ENCODE results near the gene DEPDC4. TPM values are rescaled to one million over a fixed set of nuclear protein-coding genes. Genes with fewer than 3 reads are reported as not detected.

Gene DEPDC4
- total and polyA plus RNA-seq, 3 donors from 2014 or later: 5.0 to 8.0 (median 6.7) TPM

- no peak for DNase-seq
These were observed 50.5 kb downstream of the DEPDC4 start for GRCh38 chr12:100216337-100216736.

GRCh38 chr12:100215209-100215608 is 51.7 kb downstream of the DEPDC4 start:
- no peaks in the 10 kb centered on the region for H3K36me3 ChIP-seq (ENCODE audit: low read depth, missing control alignments)

More at GRCh38 chr12:100216337-100216736, 50.5 kb downstream of the DEPDC4 start:
- no peak for TF ChIP-seq CTCF (IDR thresholded peaks at IDR 0.05)
- no peak for TF ChIP-seq POLR2A (IDR thresholded peaks at IDR 0.05)
- Histone ChIP-seq H3K27ac (no peak overlapping the region), H3K4me1 (no peaks in the 10 kb centered on the region), H3K27me3 (no peaks in the 10 kb centered on the region), H3K4me3 (no peak overlapping the region), H3K9me3 (no peaks in the 10 kb centered on the region), H3K36me3 (ENCODE audit: low read depth, missing control alignments) (no peaks in the 10 kb centered on the region)
- 91 to 96% methylated on average over 4 of the region's 4 CpGs for WGBS, 2 donors
- intact Hi-C loops (cut with DNase I; ENCODE audit: low total_unique reads): no loop called here

GRCh38 chr12:100214518-100214917 is 52.4 kb downstream of the DEPDC4 start:
- WGBS, 2 donors: 95 to 97% methylated on average over 2 of the region's 2 CpGs
- H3K27ac ChIP-seq: no peak overlapping the region
- intact Hi-C loops (cut with DNase I; ENCODE audit: low total_unique reads): no loop called here
- no peaks in the 10 kb centered on the region for H3K36me3 ChIP-seq (ENCODE audit: low read depth, missing control alignments)
- H3K4me3 ChIP-seq: no peak overlapping the region
- no peaks in the 10 kb centered on the region for H3K27me3 ChIP-seq
- TF ChIP-seq POLR2A (IDR thresholded peaks at IDR 0.05) (no peak), CTCF (IDR thresholded peaks at IDR 0.05) (no peak)
- H3K4me1 ChIP-seq: no peaks in the 10 kb centered on the region
- no peaks in the 10 kb centered on the region for H3K9me3 ChIP-seq
- no peak for DNase-seq

More at GRCh38 chr12:100215209-100215608, 51.7 kb downstream of the DEPDC4 start:
- Histone ChIP-seq H3K9me3 (no peaks in the 10 kb centered on the region), H3K4me3 (no peak overlapping the region), H3K4me1 (no peaks in the 10 kb centered on the region), H3K27ac (no peak overlapping the region), H3K27me3 (no peaks in the 10 kb centered on the region)
- WGBS, 2 donors: 81 to 93% methylated on average over 1 of the region's 1 CpG
- TF ChIP-seq CTCF (IDR thresholded peaks at IDR 0.05): no peak
- TF ChIP-seq POLR2A (IDR thresholded peaks at IDR 0.05): no peak
- no peak for DNase-seq
- intact Hi-C loops (cut with DNase I; ENCODE audit: low total_unique reads): no loop called here

GRCh38 chr12:100213016-100213891 is 53.6 kb downstream of the DEPDC4 start:
- H3K36me3 ChIP-seq (ENCODE audit: low read depth, missing control alignments): no peaks in the 10 kb centered on the region
- H3K9me3 ChIP-seq: no peaks in the 10 kb centered on the region
- no peak for TF ChIP-seq CTCF (IDR thresholded peaks at IDR 0.05)
- TF ChIP-seq POLR2A (IDR thresholded peaks at IDR 0.05): no peak
- WGBS, 2 donors: 94% methylated on average over 5 of the region's 5 CpGs
- no peaks in the 10 kb centered on the region for H3K4me1 ChIP-seq
- no peak overlapping the region for H3K4me3 ChIP-seq
- H3K27ac ChIP-seq: no peak overlapping the region
- no peak for DNase-seq
- H3K27me3 ChIP-seq: no peaks in the 10 kb centered on the region
- intact Hi-C loops (cut with DNase I; ENCODE audit: low total_unique reads): no loop called here
